ENCODE results near the gene B4GALT1.

DNA sequence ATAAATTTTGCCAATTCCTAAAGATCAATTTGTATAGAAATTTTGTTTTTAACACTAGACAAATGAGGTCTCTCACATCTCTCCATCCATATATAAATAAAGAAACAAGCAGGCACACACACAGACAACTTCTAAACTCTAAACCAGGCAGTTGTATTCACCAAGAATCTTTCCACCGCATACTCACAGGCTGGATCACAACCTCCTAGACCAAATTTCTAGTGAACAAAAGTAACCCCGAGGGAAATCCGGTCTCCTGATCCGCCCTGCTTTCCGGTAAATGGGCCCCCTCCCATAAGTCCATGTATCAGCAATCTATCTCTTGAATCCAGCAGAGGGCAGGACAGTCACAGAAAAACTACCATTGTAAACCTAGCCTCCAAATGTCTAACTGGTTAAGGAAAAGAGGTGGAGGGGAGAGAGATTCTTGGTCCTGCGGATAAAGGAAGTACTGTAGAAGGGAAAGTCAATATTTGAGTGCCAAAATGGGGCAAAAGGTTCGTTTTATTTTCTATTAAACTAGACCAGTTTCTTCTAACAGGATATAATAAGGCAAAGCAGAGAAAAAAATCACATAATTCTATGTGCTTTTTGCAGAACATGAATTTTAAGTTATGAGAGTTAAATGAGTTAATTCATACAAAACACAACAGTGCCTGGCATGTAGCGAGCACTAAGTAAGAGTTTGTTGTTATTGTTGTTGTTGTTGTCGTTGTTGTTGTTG is 85.8 kb downstream of the B4GALT1 start:
- TF ChIP-seq, protein P1, sequence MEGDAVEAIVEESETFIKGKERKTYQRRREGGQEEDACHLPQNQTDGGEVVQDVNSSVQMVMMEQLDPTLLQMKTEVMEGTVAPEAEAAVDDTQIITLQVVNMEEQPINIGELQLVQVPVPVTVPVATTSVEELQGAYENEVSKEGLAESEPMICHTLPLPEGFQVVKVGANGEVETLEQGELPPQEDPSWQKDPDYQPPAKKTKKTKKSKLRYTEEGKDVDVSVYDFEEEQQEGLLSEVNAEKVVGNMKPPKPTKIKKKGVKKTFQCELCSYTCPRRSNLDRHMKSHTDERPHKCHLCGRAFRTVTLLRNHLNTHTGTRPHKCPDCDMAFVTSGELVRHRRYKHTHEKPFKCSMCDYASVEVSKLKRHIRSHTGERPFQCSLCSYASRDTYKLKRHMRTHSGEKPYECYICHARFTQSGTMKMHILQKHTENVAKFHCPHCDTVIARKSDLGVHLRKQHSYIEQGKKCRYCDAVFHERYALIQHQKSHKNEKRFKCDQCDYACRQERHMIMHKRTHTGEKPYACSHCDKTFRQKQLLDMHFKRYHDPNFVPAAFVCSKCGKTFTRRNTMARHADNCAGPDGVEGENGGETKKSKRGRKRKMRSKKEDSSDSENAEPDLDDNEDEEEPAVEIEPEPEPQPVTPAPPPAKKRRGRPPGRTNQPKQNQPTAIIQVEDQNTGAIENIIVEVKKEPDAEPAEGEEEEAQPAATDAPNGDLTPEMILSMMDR (conservative IDR thresholded peaks at IDR 0.05 in 1 of 2, IDR thresholded peaks at IDR 0.05 in 1 of 2; ENCODE audit: low read depth in 1 of 2, low read length in 2 of 2): peak; percentile 73 to 82
- TF ChIP-seq EZH2 (IDR thresholded peaks at IDR 0.05; ENCODE audit: low read length, missing control alignments): no peak
